Small intestine (tissue), 7 donors: Measurements from ENCODE around the gene ANG. TPM values are rescaled to one million over a fixed set of nuclear protein-coding genes. Genes with fewer than 3 reads are reported as not detected.
"Not testable (repeated sequence)": the region's sequence is repeated elsewhere in the genome, so short reads cannot be mapped to it uniquely, and the experiment has no call there.

ENCODE experiments used
- DNase-seq, 2 donors: peaks; one replicate each; pipeline versions ENCODE4 v3.0.0 to v3.0.0-alpha.2; 2013
- FAIRE-seq: peaks from 2 replicates; lab custom pipeline; 2012; peaks lifted over from hg19 to GRCh38; lab: Jason Lieb, UNC
- H3K27ac ChIP-seq, 3 donors: one replicate each; pipeline ENCODE4 v1.5.1; 2013; ENCODE audit warnings: low read length in 2 of 3, mild to moderate bottlenecking in 2 of 3, control low read depth in 1 of 3, inconsistent platforms in 1 of 3, low read depth in 1 of 3, moderate library complexity in 1 of 3
- H3K27me3 ChIP-seq, 3 donors: one replicate each; pipeline ENCODE4 v1.6.1; 2013; ENCODE audit warnings: low read length in 3 of 3, inconsistent platforms in 1 of 3; ENCODE audit not compliant: control insufficient read depth in 3 of 3, insufficient read depth in 3 of 3
- H3K36me3 ChIP-seq, 3 donors: one replicate each; pipeline ENCODE4 v1.6.1; 2013; ENCODE audit warnings: low read length in 3 of 3, inconsistent platforms in 1 of 3, low read depth in 1 of 3, mild to moderate bottlenecking in 1 of 3, moderate library complexity in 1 of 3; ENCODE audit not compliant: control insufficient read depth in 3 of 3, insufficient read depth in 2 of 3
- H3K4me1 ChIP-seq, 3 donors: one replicate each; pipeline ENCODE4 v1.6.1; 2013; ENCODE audit warnings: low read length in 2 of 3, inconsistent platforms in 1 of 3, low read depth in 1 of 3, mild to moderate bottlenecking in 1 of 3, moderate library complexity in 1 of 3; ENCODE audit not compliant: control insufficient read depth in 3 of 3, insufficient read depth in 2 of 3
- H3K4me3 ChIP-seq, 3 donors: one replicate each; pipeline ENCODE4 v1.5.1; 2013; ENCODE audit warnings: low read length in 3 of 3, control low read depth in 1 of 3, inconsistent platforms in 1 of 3, low read depth in 1 of 3, mild to moderate bottlenecking in 1 of 3, moderate library complexity in 1 of 3
- H3K9me3 ChIP-seq, 2 donors: one replicate each; pipeline ENCODE4 v1.6.1; 2013; ENCODE audit warnings: low read depth in 1 of 2, low read length in 1 of 2; ENCODE audit not compliant: control insufficient read depth in 2 of 2, insufficient read depth in 1 of 2
- WGBS, 3 donors: extraction: QIAGEN DNeasy Blood & Tissue Kit; methylation state at CpG; one replicate each; pipeline ENCODE4 v1.1.7; 2013; 5-methylcytosine and 5-hydroxymethylcytosine counted together
- polyA plus RNA-seq, 4 donors: library from polyadenylated mRNA; stranded (reverse) in 3 of 4; unstranded in 1 of 4; fragments of 200-250 nt in 3 of 4; fragments of 120-200 nt in 1 of 4; gene quantifications; one replicate each; pipeline versions ENCODE4 v1.2.1 to v1.2.3, GENCODE V29; 2013
- donor health status: healthy with polysubstance abuse.
- donor health status: control.
- donor health status: control.
- donor health status: Bipolar disorder and iron deficiency.
- donor health status: healthy.

ANG gene
- polyA plus RNA-seq, 4 donors = 13.4 to 63.1 (median 20.8) TPM

GRCh38 chr14:20698934-20699333, 10.4 kb downstream of the ANG start:
- Histone ChIP-seq H3K27ac (no peak overlapping the region), H3K9me3 (peaks cover 0 to 6% of the 10 kb centered on the region in 2 donors), H3K27me3 (no peaks in the 10 kb centered on the region), H3K36me3 (peaks cover 2 to 6% (median 3%) of the 10 kb centered on the region in 3 donors), H3K4me1 (no peaks in the 10 kb centered on the region), H3K4me3 (no peak overlapping the region)
- no peak for DNase-seq
- WGBS, 3 donors = 81 to 98% (median 89%) methylated on average over 5 of the region's 5 CpGs
- no peak for FAIRE-seq

GRCh38 chr14:20699931-20700330, 11.4 kb downstream of the ANG start:
- Histone ChIP-seq H3K36me3 (peaks cover 2 to 4% (median 3%) of the 10 kb centered on the region in 3 donors), H3K4me3 (no peak overlapping the region), H3K27me3 (no peaks in the 10 kb centered on the region), H3K4me1 (no peaks in the 10 kb centered on the region), H3K9me3 (peaks cover 0 to 6% of the 10 kb centered on the region in 2 donors), H3K27ac (no peak overlapping the region)
- no peak for FAIRE-seq
- DNase-seq = no peak

GRCh38 chr14:20700965-20701364, 12.4 kb downstream of the ANG start:
- WGBS, 3 donors = 91 to 97% (median 92%) methylated on average over 7 of the region's 7 CpGs
- H3K27ac ChIP-seq, H3K36me3 ChIP-seq, H3K9me3 ChIP-seq, H3K4me3 ChIP-seq, FAIRE-seq, H3K27me3 ChIP-seq, H3K4me1 ChIP-seq, DNase-seq: not testable (repeated sequence)

- WGBS, 3 donors = 37 to 51% (median 45%) methylated on average over 4 of the region's 4 CpGs
- Histone ChIP-seq H3K4me1 (no peaks in the 10 kb centered on the region), H3K9me3 (peaks cover 0 to 5% of the 10 kb centered on the region in 2 donors), H3K27ac (no peak overlapping the region), H3K36me3 (no peaks in the 10 kb centered on the region), H3K4me3 (no peak overlapping the region), H3K27me3 (no peaks in the 10 kb centered on the region)
- DNase-seq = no peak
- no peak for FAIRE-seq
Observed at GRCh38 chr14:20706657-20707355, 18.2 kb downstream of the ANG start.

GRCh38 chr14:20707622-20708021, 19.1 kb downstream of the ANG start:
- Histone ChIP-seq H3K27ac (no peak overlapping the region), H3K4me1 (no peaks in the 10 kb centered on the region), H3K36me3 (no peaks in the 10 kb centered on the region), H3K9me3 (peaks cover 0 to 5% of the 10 kb centered on the region in 2 donors), H3K27me3 (no peaks in the 10 kb centered on the region), H3K4me3 (no peak overlapping the region)
- no peak for FAIRE-seq
- WGBS, 3 donors = 51 to 65% (median 58%) methylated on average over 2 of the region's 2 CpGs
- DNase-seq = no peak

- Histone ChIP-seq H3K4me3 (no peak overlapping the region), H3K36me3 (no peaks in the 10 kb centered on the region), H3K9me3 (peaks cover 0 to 5% of the 10 kb centered on the region in 2 donors), H3K27me3 (no peaks in the 10 kb centered on the region), H3K27ac (no peak overlapping the region), H3K4me1 (no peaks in the 10 kb centered on the region)
- no peak for FAIRE-seq
- no peak for DNase-seq
- WGBS, 3 donors = 66 to 69% (median 68%) methylated on average over 4 of the region's 4 CpGs
Observed at GRCh38 chr14:20711261-20711660, 22.7 kb downstream of the ANG start.

- no peaks in the 10 kb centered on the region for H3K36me3 ChIP-seq
- no peak for DNase-seq
- no peaks in the 10 kb centered on the region for H3K27me3 ChIP-seq
- no peak overlapping the region for H3K4me3 ChIP-seq
- 38 to 43% (median 40%) methylated on average over 4 of the region's 4 CpGs for WGBS, 3 donors
- H3K27ac ChIP-seq = no peak overlapping the region
- H3K9me3 ChIP-seq = peaks cover 0 to under 1% of the 10 kb centered on the region in 2 donors
- no peaks in the 10 kb centered on the region for H3K4me1 ChIP-seq
- no peak for FAIRE-seq
Observed at GRCh38 chr14:20711685-20712084, 23.1 kb downstream of the ANG start.

- no peak for DNase-seq
- Histone ChIP-seq H3K4me1 (no peaks in the 10 kb centered on the region), H3K9me3 (no peaks in the 10 kb centered on the region), H3K36me3 (no peaks in the 10 kb centered on the region), H3K27ac (no peak overlapping the region), H3K27me3 (no peaks in the 10 kb centered on the region), H3K4me3 (no peak overlapping the region)
- WGBS, 3 donors = 34 to 44% (median 35%) methylated on average over 2 of the region's 2 CpGs
- FAIRE-seq = no peak
Observed at GRCh38 chr14:20712904-20713303, 24.3 kb downstream of the ANG start.
